Right atrium auricular region (tissue), 2 donors: ENCODE data around the gene CETP. TPM values are rescaled to one million over a fixed set of nuclear protein-coding genes. Genes with fewer than 3 reads are reported as not detected.

Source experiments
- DNase-seq: peaks from one replicate; pipeline ENCODE4 v3.0.0-alpha.2; 2019; ENCODE audit warnings: low spot score
- H3K27ac ChIP-seq, 2 donors: fragments of 200-600 bp; sonication (generic); 1 replicate in 1 of 2; 2 replicates in 1 of 2; pipeline ENCODE4 v1.5.1; 2016 to 2019
- H3K27me3 ChIP-seq, 2 donors: fragments of 200-600 bp; sonication (generic); one replicate each; pipeline versions ENCODE4 v1.5.1 to v1.6.0; 2017 to 2019
- H3K36me3 ChIP-seq: fragments of 200-600 bp; sonication (generic); one replicate; pipeline ENCODE4 v1.5.1; 2016
- H3K4me1 ChIP-seq, 2 donors: fragments of 200-600 bp; sonication (generic); one replicate each; pipeline versions ENCODE4 v1.5.1 to v1.6.0; 2017 to 2019
- H3K4me3 ChIP-seq, 2 donors: fragments of 200-600 bp; sonication (generic); 1 replicate in 1 of 2; 2 replicates in 1 of 2; pipeline ENCODE4 v1.5.1; 2017 to 2019; ENCODE audit warnings: mild to moderate bottlenecking in 1 of 2, moderate library complexity in 1 of 2
- H3K9me3 ChIP-seq, 2 donors: fragments of 200-600 bp; sonication (generic); one replicate each; pipeline ENCODE4 v1.5.1; 2019
- total RNA-seq, 2 donors: library from RNA; depleted of rRNA; stranded (reverse); fragments of >200 nt; gene quantifications; one replicate each; pipeline ENCODE4 v1.1.0, GENCODE V29; 2016
- TF ChIP-seq, protein P1 (sequence below), 2 donors: fragments of 200-600 bp; sonication (generic); IDR thresholded peaks; one replicate each; pipeline ENCODE4 v1.5.1; 2019; ENCODE audit warnings: antibody characterized with exemption in 2 of 2

Gene CETP
- total RNA-seq, 2 donors from 2014 or later = not detected

DNA sequence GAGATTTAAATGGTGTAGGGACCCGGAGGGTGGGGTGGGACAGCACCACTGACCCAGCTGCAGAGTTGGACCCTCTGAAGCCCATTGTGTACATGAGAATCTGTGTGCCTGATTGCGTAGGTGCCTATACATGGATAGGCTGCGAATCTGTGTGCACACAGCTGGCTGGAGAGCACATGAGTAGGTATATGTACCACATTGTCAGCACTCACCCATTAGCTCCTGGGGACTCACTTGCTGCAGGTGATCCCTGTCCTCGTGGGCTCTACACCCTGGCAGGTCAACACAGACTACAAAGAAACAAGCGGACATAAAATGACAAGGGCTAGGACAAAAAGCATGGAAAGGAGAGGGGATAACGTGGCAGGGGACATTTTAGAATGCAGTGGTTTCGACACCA lies 11.3 kb upstream of the CETP start:
- no peak overlapping the region for H3K4me3 ChIP-seq
- TF ChIP-seq, protein P1, sequence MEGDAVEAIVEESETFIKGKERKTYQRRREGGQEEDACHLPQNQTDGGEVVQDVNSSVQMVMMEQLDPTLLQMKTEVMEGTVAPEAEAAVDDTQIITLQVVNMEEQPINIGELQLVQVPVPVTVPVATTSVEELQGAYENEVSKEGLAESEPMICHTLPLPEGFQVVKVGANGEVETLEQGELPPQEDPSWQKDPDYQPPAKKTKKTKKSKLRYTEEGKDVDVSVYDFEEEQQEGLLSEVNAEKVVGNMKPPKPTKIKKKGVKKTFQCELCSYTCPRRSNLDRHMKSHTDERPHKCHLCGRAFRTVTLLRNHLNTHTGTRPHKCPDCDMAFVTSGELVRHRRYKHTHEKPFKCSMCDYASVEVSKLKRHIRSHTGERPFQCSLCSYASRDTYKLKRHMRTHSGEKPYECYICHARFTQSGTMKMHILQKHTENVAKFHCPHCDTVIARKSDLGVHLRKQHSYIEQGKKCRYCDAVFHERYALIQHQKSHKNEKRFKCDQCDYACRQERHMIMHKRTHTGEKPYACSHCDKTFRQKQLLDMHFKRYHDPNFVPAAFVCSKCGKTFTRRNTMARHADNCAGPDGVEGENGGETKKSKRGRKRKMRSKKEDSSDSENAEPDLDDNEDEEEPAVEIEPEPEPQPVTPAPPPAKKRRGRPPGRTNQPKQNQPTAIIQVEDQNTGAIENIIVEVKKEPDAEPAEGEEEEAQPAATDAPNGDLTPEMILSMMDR (IDR thresholded peaks at IDR 0.05) = no peak
- no peak for DNase-seq

DNA sequence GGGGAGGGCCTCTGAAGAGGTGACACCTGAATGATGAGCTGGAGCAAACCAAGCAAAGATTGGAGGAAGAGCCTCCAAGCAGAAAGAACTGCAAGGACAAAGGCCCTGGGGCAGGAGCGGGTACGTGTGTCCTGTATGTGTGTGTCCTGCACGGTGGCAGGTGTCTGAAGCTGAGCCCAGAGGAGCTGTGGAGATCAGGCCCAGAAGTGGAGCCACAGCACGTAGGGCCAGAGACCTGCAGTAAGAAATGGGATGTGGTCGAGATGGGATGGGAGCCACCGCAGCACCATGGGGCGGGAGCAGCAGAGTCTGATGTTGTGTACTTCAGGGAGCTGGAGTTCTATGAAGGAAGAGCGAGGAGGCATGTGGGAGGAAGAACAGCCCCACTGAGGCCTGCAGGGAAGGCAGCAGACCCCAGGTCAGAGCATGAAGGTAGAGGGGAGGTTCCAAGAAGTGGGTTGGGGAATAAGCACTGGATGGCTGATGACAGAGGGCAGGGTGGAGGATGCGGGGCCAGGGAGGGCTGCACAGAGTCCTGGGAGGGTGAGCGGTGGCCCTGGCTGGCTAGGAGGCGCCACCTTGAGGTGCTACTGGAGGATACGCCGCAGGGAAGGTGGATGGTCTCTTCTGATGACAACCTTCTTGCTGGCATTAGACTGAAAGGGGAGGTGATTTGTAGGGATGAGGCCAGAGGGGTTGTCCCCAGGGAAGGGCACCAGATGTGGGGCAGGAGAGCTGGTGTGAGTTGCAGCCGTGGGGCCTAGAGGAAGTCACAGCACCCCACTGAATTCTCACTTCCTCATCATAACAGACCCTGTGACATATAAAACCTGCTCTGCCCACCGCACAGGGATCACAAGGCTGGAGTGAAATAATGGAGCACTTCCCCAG lies 10.6 kb upstream of the CETP start:
- Histone ChIP-seq H3K4me3 (no peak overlapping the region), H3K36me3 (peaks cover 5% of the 10 kb centered on the region), H3K27me3 (no peaks in the 10 kb centered on the region), H3K4me1 (no peaks in the 10 kb centered on the region), H3K27ac (no peak overlapping the region), H3K9me3 (no peaks in the 10 kb centered on the region)
- DNase-seq = no peak
- TF ChIP-seq, protein P1 (IDR thresholded peaks at IDR 0.05) = peak in 1 of 2 donors; percentile 68

More for the DNA sequence above, 11.3 kb upstream of the CETP start:
- Histone ChIP-seq H3K4me1 (no peaks in the 10 kb centered on the region), H3K27ac (no peak overlapping the region), H3K27me3 (no peaks in the 10 kb centered on the region), H3K36me3 (peaks cover 8% of the 10 kb centered on the region), H3K9me3 (no peaks in the 10 kb centered on the region)

DNA sequence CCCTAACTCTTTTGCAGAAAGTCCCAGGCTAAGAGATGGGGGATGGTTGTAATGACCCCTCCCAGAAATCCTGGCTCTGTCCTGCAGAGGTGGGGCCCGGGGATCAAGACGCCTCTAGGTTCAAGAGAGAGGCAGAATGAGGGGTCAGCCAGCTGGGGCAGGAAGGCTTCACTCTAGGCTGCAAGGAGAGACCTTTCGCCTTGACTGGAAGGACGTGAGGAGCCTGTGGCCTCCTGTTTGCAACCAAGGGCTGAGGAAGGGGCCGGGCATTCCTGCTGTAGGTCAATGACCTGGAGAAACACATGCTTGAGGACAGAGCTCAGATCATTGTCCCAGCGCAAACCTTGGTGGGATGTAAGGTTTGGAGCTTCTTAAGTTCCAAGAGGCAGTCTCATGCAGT lies 8.7 kb upstream of the CETP start:
- Histone ChIP-seq H3K27me3 (no peaks in the 10 kb centered on the region), H3K4me1 (no peaks in the 10 kb centered on the region), H3K9me3 (no peaks in the 10 kb centered on the region), H3K27ac (no peak overlapping the region), H3K36me3 (no peaks in the 10 kb centered on the region), H3K4me3 (no peak overlapping the region)
- TF ChIP-seq, protein P1 (IDR thresholded peaks at IDR 0.05) = no peak
- no peak for DNase-seq

DNA sequence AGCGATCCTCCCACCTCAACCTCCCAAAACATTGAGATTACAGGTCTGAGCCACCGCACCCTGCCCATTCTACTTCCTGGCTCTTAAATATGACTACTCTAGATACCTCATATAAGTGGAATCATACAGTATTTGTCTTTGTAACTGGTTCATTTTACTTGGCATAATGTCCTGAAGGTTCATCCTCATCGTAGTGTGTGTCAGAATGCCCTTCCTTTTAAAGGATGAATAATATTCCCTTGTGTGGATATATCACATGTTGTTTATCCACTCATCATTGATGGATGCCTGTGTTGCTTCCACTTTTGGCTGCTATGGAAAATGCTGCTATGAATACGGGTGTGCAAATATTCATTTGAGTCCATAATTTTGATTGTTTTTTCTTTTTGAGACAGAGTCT lies 5.7 kb upstream of the CETP start:
- TF ChIP-seq, protein P1 (IDR thresholded peaks at IDR 0.05) = no peak
- H3K4me3 ChIP-seq = no peak overlapping the region
- no peaks in the 10 kb centered on the region for H3K9me3 ChIP-seq
- DNase-seq = no peak
- H3K4me1 ChIP-seq = peaks cover 0 to 7% of the 10 kb centered on the region in 2 donors
- no peaks in the 10 kb centered on the region for H3K27me3 ChIP-seq
- no peaks in the 10 kb centered on the region for H3K36me3 ChIP-seq
- no peak overlapping the region for H3K27ac ChIP-seq

DNA sequence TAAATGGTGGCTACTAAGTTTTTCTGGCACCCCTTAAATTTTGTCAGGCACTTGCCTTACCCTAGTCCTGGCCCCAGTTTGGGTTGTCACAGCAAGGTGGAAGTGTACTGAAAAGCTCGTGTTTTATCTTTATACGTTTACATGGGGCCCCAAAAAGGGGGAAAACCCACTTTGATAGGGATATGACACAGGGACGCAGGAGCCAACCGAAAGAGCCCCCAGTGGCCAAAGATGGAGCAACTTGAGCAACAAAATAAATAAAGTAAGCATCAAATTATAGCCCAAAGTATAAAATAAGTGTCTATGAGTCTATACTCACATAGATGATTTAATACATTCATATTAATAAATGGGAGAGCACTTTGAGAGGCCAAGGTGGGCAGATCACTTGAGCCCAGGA lies 5.0 kb upstream of the CETP start:
- peaks cover 0 to 14% of the 10 kb centered on the region in 2 donors for H3K4me1 ChIP-seq
- H3K27ac ChIP-seq = no peak overlapping the region
- DNase-seq = no peak
- no peaks in the 10 kb centered on the region for H3K9me3 ChIP-seq
- no peaks in the 10 kb centered on the region for H3K27me3 ChIP-seq
- TF ChIP-seq, protein P1 (IDR thresholded peaks at IDR 0.05) = no peak
- H3K36me3 ChIP-seq = no peaks in the 10 kb centered on the region
- H3K4me3 ChIP-seq = no peak overlapping the region
